CD14-positive monocyte (primary cell): ENCODE measurements around the gene CLN5. TPM values are rescaled to one million over a fixed set of nuclear protein-coding genes. Genes with fewer than 3 reads are reported as not detected.
A peak's percentile ranks its signal among the peaks of the same experiment; 100 is the strongest.

ENCODE experiments used
- DNase-seq, 3 donors: peaks; one replicate each; pipeline ENCODE4 v3.0.0-alpha.2; 2011 to 2022
- H2AFZ ChIP-seq: 2 replicates; pipeline ENCODE4 v1.6.0; 2012; ENCODE audit warnings: mild to moderate bottlenecking, low read depth, low read length, inconsistent platforms; ENCODE audit not compliant: insufficient read depth, poor library complexity, severe bottlenecking
- H3K27ac ChIP-seq, 2 donors: 1 replicate in 1 of 2; 2 replicates in 1 of 2; pipeline ENCODE4 v1.5.1; 2012 to 2013; ENCODE audit warnings: low read length in 2 of 2, control low read depth in 1 of 2, inconsistent platforms in 1 of 2, low read depth in 1 of 2, mild to moderate bottlenecking in 1 of 2
- H3K27me3 ChIP-seq, 2 donors: one replicate each; pipeline versions ENCODE4 v1.6.0 to v1.6.1; 2011 to 2013; ENCODE audit warnings: low read length in 2 of 2; ENCODE audit not compliant: control insufficient read depth in 2 of 2, insufficient read depth in 2 of 2
- H3K36me3 ChIP-seq, 2 donors: replicated peaks in 1 of 2; 1 replicate in 1 of 2; 2 replicates in 1 of 2; pipeline versions ENCODE4 v1.5.1 to v1.6.1; 2012 to 2013; ENCODE audit warnings: low read length in 2 of 2, control low read depth in 1 of 2, inconsistent platforms in 1 of 2, mild to moderate bottlenecking in 1 of 2; ENCODE audit not compliant: insufficient read depth in 2 of 2, control insufficient read depth in 1 of 2
- H3K4me1 ChIP-seq, 2 donors: 1 replicate in 1 of 2; 2 replicates in 1 of 2; pipeline versions ENCODE4 v1.5.1 to v1.6.1; 2012 to 2013; ENCODE audit warnings: low read length in 2 of 2, control low read depth in 1 of 2, inconsistent platforms in 1 of 2, mild to moderate bottlenecking in 1 of 2, moderate library complexity in 1 of 2; ENCODE audit not compliant: insufficient read depth in 2 of 2, control insufficient read depth in 1 of 2
- H3K4me2 ChIP-seq: replicated peaks from 2 replicates; pipeline ENCODE3; 2012; ENCODE audit warnings: low read length, moderate library complexity, mild to moderate bottlenecking; ENCODE audit not compliant: poor library complexity, severe bottlenecking; ENCODE audit errors: extremely low read depth
- H3K4me3 ChIP-seq, 3 experiments: fragments of 200-600 bp in 1 of 3; sonication (generic) in 1 of 3; replicated peaks in 1 of 3; 1 replicate in 2 of 3; 2 replicates in 1 of 3; pipeline ENCODE4 v1.5.1; 2011 to 2013; ENCODE audit warnings: low read length in 3 of 3, mild to moderate bottlenecking in 3 of 3, control low read depth in 2 of 3, low read depth in 2 of 3, inconsistent platforms in 1 of 3, moderate library complexity in 1 of 3
- H3K79me2 ChIP-seq: 2 replicates; pipeline ENCODE4 v1.6.0; 2012; ENCODE audit warnings: mild to moderate bottlenecking, control low read depth, inconsistent platforms, low read length, moderate library complexity; ENCODE audit not compliant: insufficient read depth
- H3K9ac ChIP-seq: 2 replicates; pipeline ENCODE4 v1.6.0; 2017; ENCODE audit warnings: low read length, mild to moderate bottlenecking; ENCODE audit not compliant: insufficient read depth, poor library complexity, severe bottlenecking
- H3K9me3 ChIP-seq, 2 donors: replicated peaks in 1 of 2; 1 replicate in 1 of 2; 2 replicates in 1 of 2; pipeline versions ENCODE4 v1.5.1 to v1.6.1; 2012 to 2013; ENCODE audit warnings: low read length in 2 of 2, control low read depth in 1 of 2; ENCODE audit not compliant: control insufficient read depth in 1 of 2, insufficient read depth in 1 of 2
- H4K20me1 ChIP-seq: 2 replicates; pipeline ENCODE4 v1.6.0; 2012; ENCODE audit warnings: mild to moderate bottlenecking, low read length, control low read depth, moderate library complexity; ENCODE audit not compliant: insufficient read depth
- H3K27ac Mint-ChIP-seq, 7 donors: one replicate each; pipeline ENCODE4 v1.8.0; 2020; ENCODE audit warnings: mild to moderate bottlenecking in 7 of 7, mixed read lengths in 7 of 7, moderate library complexity in 6 of 7, inconsistent platforms in 2 of 7
- H3K27me3 Mint-ChIP-seq, 3 donors: one replicate each; pipeline ENCODE4 v1.8.0; 2021 to 2022; ENCODE audit warnings: low read depth in 3 of 3, mild to moderate bottlenecking in 3 of 3, mixed read lengths in 3 of 3, moderate library complexity in 3 of 3, inconsistent platforms in 1 of 3
- H3K36me3 Mint-ChIP-seq, 2 donors: one replicate each; pipeline ENCODE4 v1.8.0; 2020; ENCODE audit warnings: mixed read lengths in 2 of 2, inconsistent platforms in 1 of 2, mild to moderate bottlenecking in 1 of 2
- H3K4me1 Mint-ChIP-seq: one replicate; pipeline ENCODE4 v1.8.0; 2020; ENCODE audit warnings: mild to moderate bottlenecking, mixed read lengths
- H3K4me3 Mint-ChIP-seq, 2 donors: one replicate each; pipeline ENCODE4 v1.8.0; 2020; ENCODE audit warnings: mild to moderate bottlenecking in 2 of 2, mixed read lengths in 2 of 2, moderate library complexity in 1 of 2
- H3K9me3 Mint-ChIP-seq, 7 donors: one replicate each; pipeline ENCODE4 v1.8.0; 2020 to 2022; ENCODE audit warnings: mixed read lengths in 7 of 7, mild to moderate bottlenecking in 6 of 7, moderate library complexity in 6 of 7, inconsistent platforms in 2 of 7
- CTCF ChIP-seq: fragments of 200-600 bp; IDR thresholded peaks from one replicate; pipeline ENCODE4 v1.8.0; 2022; ENCODE audit warnings: antibody characterized with exemption, mild to moderate bottlenecking
- WGBS: methylation state at CpG from one replicate; pipeline ENCODE4 v1.1.5; 2013; ENCODE audit warnings: missing lambda C conversion rate; ENCODE audit not compliant: insufficient coverage; 5-methylcytosine and 5-hydroxymethylcytosine counted together
- intact Hi-C, 2 donors: fragments of 100-400 bp; cut with micrococcal nuclease; formaldehyde crosslinking; loops; one replicate each; pipeline versions ENCODE4 v1.15.0 to v1.15.1; 2023
- polyA plus RNA-seq, 3 donors: library from polyadenylated mRNA; depleted of rRNA in 1 of 3; unstranded in 2 of 3; stranded (reverse) in 1 of 3; fragments of 300-500 nt in 2 of 3; fragments of >200 nt in 1 of 3; fragmentation: Illumina TruSeq in 2 of 3; gene quantifications; 1 replicate in 2 of 3; 2 replicates in 1 of 3; pipeline ENCODE4 v1.2.3, GENCODE V29; 2012 to 2021

The CLN5 gene
- polyA plus RNA-seq, 3 donors = 9.8 to 22.1 (median 21.5) TPM

- no peak overlapping the region for H3K27ac Mint-ChIP-seq
- H4K20me1 ChIP-seq = no peaks in the 10 kb centered on the region
- H3K9me3 Mint-ChIP-seq = peaks cover 0 to 4% (median 0%) of the 10 kb centered on the region in 7 donors
- H3K36me3 ChIP-seq = no peaks in the 10 kb centered on the region
- no peak overlapping the region for H3K4me3 ChIP-seq
- peak overlapping the region in 1 of 2 donors; percentile 30 for H3K4me3 Mint-ChIP-seq
- no peak overlapping the region for H3K27ac ChIP-seq
- no peak overlapping the region for H3K9ac ChIP-seq
- intact Hi-C loops = loop anchor here in 1 of 2 donors (5.0 kb wide), 1 partner anchor 39 kb away; no protein-coding TSS in a partner anchor
- H3K27me3 Mint-ChIP-seq = peaks cover 20 to 35% (median 23%) of the 10 kb centered on the region in 3 donors
- H3K79me2 ChIP-seq = no peaks in the 10 kb centered on the region
- H2AFZ ChIP-seq = no peak overlapping the region
- WGBS = 99% methylated on average over 6 of the region's 6 CpGs
- no peak for DNase-seq
- H3K4me1 ChIP-seq = peaks cover 5 to 6% of the 10 kb centered on the region in 2 donors
- no peak overlapping the region for H3K4me2 ChIP-seq
- peaks cover 5 to 9% of the 10 kb centered on the region in 2 donors for H3K27me3 ChIP-seq
- TF ChIP-seq CTCF = no peak
- H3K36me3 Mint-ChIP-seq = no peaks in the 10 kb centered on the region
- no peaks in the 10 kb centered on the region for H3K9me3 ChIP-seq
- H3K4me1 Mint-ChIP-seq = peaks cover 14% of the 10 kb centered on the region
Measured at GRCh38 chr13:76975863-76976262, 16.0 kb upstream of the CLN5 start.

- H3K27ac ChIP-seq = no peak overlapping the region
- peaks cover 5 to 6% of the 10 kb centered on the region in 2 donors for H3K4me1 ChIP-seq
- H4K20me1 ChIP-seq = no peaks in the 10 kb centered on the region
- peak overlapping the region in 1 of 7 donors; percentile 0 for H3K27ac Mint-ChIP-seq
- no peak overlapping the region for H3K9ac ChIP-seq
- no peaks in the 10 kb centered on the region for H3K36me3 ChIP-seq
- peaks cover 0 to 4% (median 0%) of the 10 kb centered on the region in 7 donors for H3K9me3 Mint-ChIP-seq
- intact Hi-C loops = loop anchor here in 1 of 2 donors (5.0 kb wide), 1 partner anchor 39 kb away; no protein-coding TSS in a partner anchor
- H3K4me2 ChIP-seq = no peak overlapping the region
- H3K79me2 ChIP-seq = no peaks in the 10 kb centered on the region
- H3K36me3 Mint-ChIP-seq = no peaks in the 10 kb centered on the region
- H3K4me3 Mint-ChIP-seq = peak overlapping the region in 1 of 2 donors; percentile 56
- H3K27me3 Mint-ChIP-seq = peaks cover 20 to 36% (median 24%) of the 10 kb centered on the region in 3 donors
- H3K27me3 ChIP-seq = peaks cover 5 to 9% of the 10 kb centered on the region in 2 donors
- no peak for TF ChIP-seq CTCF
- WGBS = 43% methylated on average over 6 of the region's 8 CpGs
- no peak overlapping the region for H3K4me3 ChIP-seq
- H2AFZ ChIP-seq = no peak overlapping the region
- DNase-seq = no peak
- no peaks in the 10 kb centered on the region for H3K9me3 ChIP-seq
- H3K4me1 Mint-ChIP-seq = peaks cover 14% of the 10 kb centered on the region
Measured at GRCh38 chr13:76976490-76976889, 15.4 kb upstream of the CLN5 start.
